ENCODE data around the gene BCAN. TPM values are rescaled to one million over a fixed set of nuclear protein-coding genes. Genes with fewer than 3 reads are reported as not detected.
A peak's percentile ranks its signal among the peaks of the same experiment; 100 is the strongest.

BCAN gene
- total RNA-seq, 1 experiment from 2014 or later: 3.6 TPM

DNA sequence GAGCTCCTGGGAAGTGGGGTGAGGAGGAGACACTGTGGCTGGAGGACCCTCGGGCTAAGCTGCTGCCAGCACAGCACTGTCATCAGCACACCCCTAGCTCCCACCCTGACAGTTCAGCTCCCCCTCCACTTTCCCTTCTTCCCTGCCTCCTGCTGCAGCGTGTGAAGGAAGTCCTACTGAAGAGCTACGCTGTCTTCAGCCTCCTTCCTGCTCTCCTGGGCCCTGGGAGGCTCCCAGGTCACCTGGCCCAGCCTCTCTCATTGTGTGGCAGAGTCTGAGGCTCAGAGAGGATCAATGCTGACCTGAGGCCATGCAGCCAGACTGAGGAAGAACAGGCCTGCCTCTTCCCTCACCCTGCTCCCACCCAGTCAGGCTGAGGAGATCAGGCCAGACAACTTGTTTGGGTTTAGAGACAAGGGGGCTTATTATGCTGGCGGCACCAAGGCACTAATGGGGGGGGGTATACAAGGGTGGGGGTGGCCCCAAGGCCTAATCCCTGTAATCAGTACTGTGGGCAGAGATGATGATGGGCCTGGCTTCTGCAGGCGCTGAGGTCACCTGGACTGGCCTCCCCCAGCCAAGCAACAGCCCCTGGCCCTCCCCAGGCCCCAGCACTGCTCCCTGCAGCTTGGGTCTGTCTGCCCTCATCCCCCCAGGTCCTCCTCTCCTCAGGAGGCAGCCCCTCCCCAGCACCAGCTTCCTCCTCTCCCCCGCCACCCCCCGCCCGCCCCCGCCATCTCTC lies 26.2 kb downstream of the BCAN start:
- H3K36me3 Mint-ChIP-seq: peaks cover 21% of the 10 kb centered on the region
- H3K27me3 Mint-ChIP-seq (ENCODE audit: low read depth): peaks cover 4% of the 10 kb centered on the region; the same call in 1 of the 2 replicates
- peaks cover 11% of the 10 kb centered on the region for H3K9me3 Mint-ChIP-seq
- H3K4me3 Mint-ChIP-seq: no peak overlapping the region
- DNase-seq (ENCODE audit: low spot score) (no peak), ATAC-seq (peak; percentile 10)
- ChIA-PET POLR2A (interaction anchor here (0.6 to 1.9 kb wide), 6 partner anchors 9 to 81 kb away, joined by 3 to 21 read pairs (median 4); partner anchors contain the start of genes CRABP2, ISG20L2, METTL25B and NES), CTCF (interaction anchor here (0.8 to 4.1 kb wide), 12 partner anchors 9 to 167 kb away, joined by 3 to 17 read pairs (median 6); partner anchors contain the start of genes CRABP2, MEF2D and NES)
- TF ChIP-seq, protein P1, sequence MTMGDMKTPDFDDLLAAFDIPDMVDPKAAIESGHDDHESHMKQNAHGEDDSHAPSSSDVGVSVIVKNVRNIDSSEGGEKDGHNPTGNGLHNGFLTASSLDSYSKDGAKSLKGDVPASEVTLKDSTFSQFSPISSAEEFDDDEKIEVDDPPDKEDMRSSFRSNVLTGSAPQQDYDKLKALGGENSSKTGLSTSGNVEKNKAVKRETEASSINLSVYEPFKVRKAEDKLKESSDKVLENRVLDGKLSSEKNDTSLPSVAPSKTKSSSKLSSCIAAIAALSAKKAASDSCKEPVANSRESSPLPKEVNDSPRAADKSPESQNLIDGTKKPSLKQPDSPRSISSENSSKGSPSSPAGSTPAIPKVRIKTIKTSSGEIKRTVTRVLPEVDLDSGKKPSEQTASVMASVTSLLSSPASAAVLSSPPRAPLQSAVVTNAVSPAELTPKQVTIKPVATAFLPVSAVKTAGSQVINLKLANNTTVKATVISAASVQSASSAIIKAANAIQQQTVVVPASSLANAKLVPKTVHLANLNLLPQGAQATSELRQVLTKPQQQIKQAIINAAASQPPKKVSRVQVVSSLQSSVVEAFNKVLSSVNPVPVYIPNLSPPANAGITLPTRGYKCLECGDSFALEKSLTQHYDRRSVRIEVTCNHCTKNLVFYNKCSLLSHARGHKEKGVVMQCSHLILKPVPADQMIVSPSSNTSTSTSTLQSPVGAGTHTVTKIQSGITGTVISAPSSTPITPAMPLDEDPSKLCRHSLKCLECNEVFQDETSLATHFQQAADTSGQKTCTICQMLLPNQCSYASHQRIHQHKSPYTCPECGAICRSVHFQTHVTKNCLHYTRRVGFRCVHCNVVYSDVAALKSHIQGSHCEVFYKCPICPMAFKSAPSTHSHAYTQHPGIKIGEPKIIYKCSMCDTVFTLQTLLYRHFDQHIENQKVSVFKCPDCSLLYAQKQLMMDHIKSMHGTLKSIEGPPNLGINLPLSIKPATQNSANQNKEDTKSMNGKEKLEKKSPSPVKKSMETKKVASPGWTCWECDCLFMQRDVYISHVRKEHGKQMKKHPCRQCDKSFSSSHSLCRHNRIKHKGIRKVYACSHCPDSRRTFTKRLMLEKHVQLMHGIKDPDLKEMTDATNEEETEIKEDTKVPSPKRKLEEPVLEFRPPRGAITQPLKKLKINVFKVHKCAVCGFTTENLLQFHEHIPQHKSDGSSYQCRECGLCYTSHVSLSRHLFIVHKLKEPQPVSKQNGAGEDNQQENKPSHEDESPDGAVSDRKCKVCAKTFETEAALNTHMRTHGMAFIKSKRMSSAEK (CRISPR knock-in tag; IDR thresholded peaks at IDR 0.05; ENCODE audit: borderline replicate concordance): peak; percentile 41; the same call in 1 of the 2 replicates
- TF ChIP-seq PRRX2 (CRISPR knock-in tag; IDR thresholded peaks at IDR 0.05) (0 out of 2 replicates have a peak, but pooled peaks have one; percentile 36), ZNF671 (CRISPR knock-in tag; IDR thresholded peaks at IDR 0.05) (peak; percentile 52; the same call in 1 of the 2 replicates), NFATC4 (CRISPR knock-in tag; IDR thresholded peaks at IDR 0.05) (0 out of 2 replicates have a peak, but pooled peaks have one; percentile 54), ZNF423 (CRISPR knock-in tag; IDR thresholded peaks at IDR 0.05) (no peak), ZNF416 (CRISPR knock-in tag; IDR thresholded peaks at IDR 0.05) (peak; percentile 81), RORB (CRISPR knock-in tag; IDR thresholded peaks at IDR 0.05) (no peak), FOXJ3 (CRISPR knock-in tag; IDR thresholded peaks at IDR 0.05; ENCODE audit: borderline replicate concordance) (no peak), EMX1 (CRISPR knock-in tag; IDR thresholded peaks at IDR 0.05) (peak; percentile 86)
- TF ChIP-seq, protein P2, sequence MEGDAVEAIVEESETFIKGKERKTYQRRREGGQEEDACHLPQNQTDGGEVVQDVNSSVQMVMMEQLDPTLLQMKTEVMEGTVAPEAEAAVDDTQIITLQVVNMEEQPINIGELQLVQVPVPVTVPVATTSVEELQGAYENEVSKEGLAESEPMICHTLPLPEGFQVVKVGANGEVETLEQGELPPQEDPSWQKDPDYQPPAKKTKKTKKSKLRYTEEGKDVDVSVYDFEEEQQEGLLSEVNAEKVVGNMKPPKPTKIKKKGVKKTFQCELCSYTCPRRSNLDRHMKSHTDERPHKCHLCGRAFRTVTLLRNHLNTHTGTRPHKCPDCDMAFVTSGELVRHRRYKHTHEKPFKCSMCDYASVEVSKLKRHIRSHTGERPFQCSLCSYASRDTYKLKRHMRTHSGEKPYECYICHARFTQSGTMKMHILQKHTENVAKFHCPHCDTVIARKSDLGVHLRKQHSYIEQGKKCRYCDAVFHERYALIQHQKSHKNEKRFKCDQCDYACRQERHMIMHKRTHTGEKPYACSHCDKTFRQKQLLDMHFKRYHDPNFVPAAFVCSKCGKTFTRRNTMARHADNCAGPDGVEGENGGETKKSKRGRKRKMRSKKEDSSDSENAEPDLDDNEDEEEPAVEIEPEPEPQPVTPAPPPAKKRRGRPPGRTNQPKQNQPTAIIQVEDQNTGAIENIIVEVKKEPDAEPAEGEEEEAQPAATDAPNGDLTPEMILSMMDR (IDR thresholded peaks at IDR 0.05): no peak
- TF ChIP-seq, protein P3, sequence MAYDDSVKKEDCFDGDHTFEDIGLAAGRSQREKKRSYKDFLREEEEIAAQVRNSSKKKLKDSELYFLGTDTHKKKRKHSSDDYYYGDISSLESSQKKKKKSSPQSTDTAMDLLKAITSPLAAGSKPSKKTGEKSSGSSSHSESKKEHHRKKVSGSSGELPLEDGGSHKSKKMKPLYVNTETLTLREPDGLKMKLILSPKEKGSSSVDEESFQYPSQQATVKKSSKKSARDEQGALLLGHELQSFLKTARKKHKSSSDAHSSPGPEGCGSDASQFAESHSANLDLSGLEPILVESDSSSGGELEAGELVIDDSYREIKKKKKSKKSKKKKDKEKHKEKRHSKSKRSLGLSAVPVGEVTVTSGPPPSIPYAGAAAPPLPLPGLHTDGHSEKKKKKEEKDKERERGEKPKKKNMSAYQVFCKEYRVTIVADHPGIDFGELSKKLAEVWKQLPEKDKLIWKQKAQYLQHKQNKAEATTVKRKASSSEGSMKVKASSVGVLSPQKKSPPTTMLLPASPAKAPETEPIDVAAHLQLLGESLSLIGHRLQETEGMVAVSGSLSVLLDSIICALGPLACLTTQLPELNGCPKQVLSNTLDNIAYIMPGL (CRISPR knock-in tag; IDR thresholded peaks at IDR 0.05): no peak
- TF ChIP-seq, protein P4, sequence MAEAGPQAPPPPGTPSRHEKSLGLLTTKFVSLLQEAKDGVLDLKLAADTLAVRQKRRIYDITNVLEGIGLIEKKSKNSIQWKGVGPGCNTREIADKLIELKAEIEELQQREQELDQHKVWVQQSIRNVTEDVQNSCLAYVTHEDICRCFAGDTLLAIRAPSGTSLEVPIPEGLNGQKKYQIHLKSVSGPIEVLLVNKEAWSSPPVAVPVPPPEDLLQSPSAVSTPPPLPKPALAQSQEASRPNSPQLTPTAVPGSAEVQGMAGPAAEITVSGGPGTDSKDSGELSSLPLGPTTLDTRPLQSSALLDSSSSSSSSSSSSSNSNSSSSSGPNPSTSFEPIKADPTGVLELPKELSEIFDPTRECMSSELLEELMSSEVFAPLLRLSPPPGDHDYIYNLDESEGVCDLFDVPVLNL (CRISPR knock-in tag; IDR thresholded peaks at IDR 0.05; ENCODE audit: borderline replicate concordance, low read depth): no peak
- TF ChIP-seq, protein P5, sequence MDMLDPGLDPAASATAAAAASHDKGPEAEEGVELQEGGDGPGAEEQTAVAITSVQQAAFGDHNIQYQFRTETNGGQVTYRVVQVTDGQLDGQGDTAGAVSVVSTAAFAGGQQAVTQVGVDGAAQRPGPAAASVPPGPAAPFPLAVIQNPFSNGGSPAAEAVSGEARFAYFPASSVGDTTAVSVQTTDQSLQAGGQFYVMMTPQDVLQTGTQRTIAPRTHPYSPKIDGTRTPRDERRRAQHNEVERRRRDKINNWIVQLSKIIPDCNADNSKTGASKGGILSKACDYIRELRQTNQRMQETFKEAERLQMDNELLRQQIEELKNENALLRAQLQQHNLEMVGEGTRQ (CRISPR knock-in tag; IDR thresholded peaks at IDR 0.05): peak; percentile 29; the same call in 1 of the 2 replicates
- TF ChIP-seq, protein P6, sequence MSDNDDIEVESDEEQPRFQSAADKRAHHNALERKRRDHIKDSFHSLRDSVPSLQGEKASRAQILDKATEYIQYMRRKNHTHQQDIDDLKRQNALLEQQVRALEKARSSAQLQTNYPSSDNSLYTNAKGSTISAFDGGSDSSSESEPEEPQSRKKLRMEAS (CRISPR knock-in tag; IDR thresholded peaks at IDR 0.05): 0 out of 2 replicates have a peak, but pooled peaks have one; percentile 2
- peaks cover 88% of the 10 kb centered on the region for H3K4me1 Mint-ChIP-seq
- peak overlapping the region; percentile 76 for H3K27ac Mint-ChIP-seq
